Measurements from ENCODE around the gene TRAPPC12.
"Not testable (repeated sequence)": the region's sequence is repeated elsewhere in the genome, so short reads cannot be mapped to it uniquely, and the experiment has no call there.

TRAPPC12 gene

GRCh38 chr2:3369340-3370181 lies 9.9 kb upstream of the TRAPPC12 start:
- DNase-seq, result not testable (repeated sequence)

- no peak for DNase-seq
Measured at GRCh38 chr2:3376821-3377220, 2.7 kb upstream of the TRAPPC12 start.

GRCh38 chr2:3377279-3377611 lies 2.2 kb upstream of the TRAPPC12 start:
- DNase-seq, result no peak

- peak; percentile 95 for DNase-seq
Measured at GRCh38 chr2:3377612-3378432, 1.7 kb upstream of the TRAPPC12 start, which contains the start of gene EIPR1. EIPR1 (minus strand) TSS chr2:3377818; CDS start chr2:3377689, 129 bp downstream.

GRCh38 chr2:3379339-3379646 lies 201 bp upstream of the TRAPPC12 start:
- no peak for DNase-seq

- DNase-seq, result no peak
Measured at GRCh38 chr2:3386448-3386958, 7.0 kb downstream of the TRAPPC12 start.

- no peak for DNase-seq
Measured at GRCh38 chr2:3387011-3387410, 7.5 kb downstream of the TRAPPC12 start.

GRCh38 chr2:3387644-3388411 lies 8.3 kb downstream of the TRAPPC12 start:
- DNase-seq, result no peak

GRCh38 chr2:3388412-3388738 lies 8.9 kb downstream of the TRAPPC12 start:
- no peak for DNase-seq

GRCh38 chr2:3389193-3389592 lies 9.7 kb downstream of the TRAPPC12 start:
- DNase-seq, result no peak

GRCh38 chr2:3390041-3390440 lies 10.5 kb downstream of the TRAPPC12 start:
- DNase-seq, result no peak

- no peak for DNase-seq
Measured at GRCh38 chr2:3392216-3392615, 12.7 kb downstream of the TRAPPC12 start.

GRCh38 chr2:3396920-3397559 lies 17.5 kb downstream of the TRAPPC12 start:
- DNase-seq, result no peak

GRCh38 chr2:3398857-3399256 lies 19.4 kb downstream of the TRAPPC12 start:
- DNase-seq, result no peak

- no peak for DNase-seq
Measured at GRCh38 chr2:3399381-3399780, 19.9 kb downstream of the TRAPPC12 start.

GRCh38 chr2:3399829-3400228 lies 20.3 kb downstream of the TRAPPC12 start:
- no peak for DNase-seq

GRCh38 chr2:3403587-3404334 lies 24.3 kb downstream of the TRAPPC12 start:
- no peak for DNase-seq

- DNase-seq, result no peak
Measured at GRCh38 chr2:3404349-3404894, 24.9 kb downstream of the TRAPPC12 start.

GRCh38 chr2:3405307-3405706 lies 25.8 kb downstream of the TRAPPC12 start:
- DNase-seq, result no peak

- DNase-seq, result no peak
Measured at GRCh38 chr2:3405876-3406275, 26.4 kb downstream of the TRAPPC12 start.

GRCh38 chr2:3406501-3406900 lies 27.0 kb downstream of the TRAPPC12 start:
- DNase-seq, result no peak

- DNase-seq, result no peak
Measured at GRCh38 chr2:3408781-3409180, 29.3 kb downstream of the TRAPPC12 start.

All from stimulated activated naive CD4-positive, alpha-beta T cell treated with Interleukin-2 at 50 U/mL for 16 hours (primary cell).